Forelimb muscle (tissue), 1 donor: ENCODE measurements around the gene LYPD5. TPM values are rescaled to one million over a fixed set of nuclear protein-coding genes. Genes with fewer than 3 reads are reported as not detected.
"Not testable (repeated sequence)": the region's sequence is repeated elsewhere in the genome, so short reads cannot be mapped to it uniquely, and the experiment has no call there.

Experiments used
- DNase-seq: peaks from one replicate; pipeline ENCODE4 v3.0.0-alpha.2; 2013; ENCODE audit warnings: low read depth
- polyA plus RNA-seq: library from polyadenylated mRNA; unstranded; fragments of 120-200 nt; gene quantifications from one replicate; pipeline ENCODE4 v1.2.1, GENCODE V29; 2013; ENCODE audit not compliant: insufficient read length

The LYPD5 gene
- polyA plus RNA-seq, 1 donor, result 0.34 TPM

- not testable (repeated sequence) for DNase-seq
Measured at GRCh38 chr19:43806401-43806800, 4.2 kb upstream of the LYPD5 start.

- DNase-seq, result no peak
Measured at GRCh38 chr19:43804432-43804831, 2.2 kb upstream of the LYPD5 start.

- DNase-seq, result no peak
Measured at GRCh38 chr19:43799502-43800142, 2.6 kb downstream of the LYPD5 start.

- DNase-seq, result no peak
Measured at GRCh38 chr19:43798546-43799409, 3.5 kb downstream of the LYPD5 start.

- DNase-seq, result no peak
Measured at GRCh38 chr19:43798026-43798545, 4.2 kb downstream of the LYPD5 start.

- DNase-seq, result no peak
Measured at GRCh38 chr19:43797556-43797955, 4.7 kb downstream of the LYPD5 start.

GRCh38 chr19:43797118-43797517 is 5.1 kb downstream of the LYPD5 start:
- no peak for DNase-seq

- DNase-seq, result no peak
Measured at GRCh38 chr19:43790587-43790986, 11.7 kb downstream of the LYPD5 start.

- DNase-seq, result no peak
Measured at GRCh38 chr19:43789029-43789428, 13.2 kb downstream of the LYPD5 start.

- DNase-seq, result no peak
Measured at GRCh38 chr19:43786665-43787064, 15.6 kb downstream of the LYPD5 start.

GRCh38 chr19:43784981-43785808 is 17.1 kb downstream of the LYPD5 start:
- peak; percentile 32 for DNase-seq

GRCh38 chr19:43784241-43784980 is 17.8 kb downstream of the LYPD5 start:
- no peak for DNase-seq

GRCh38 chr19:43783636-43784035 is 18.6 kb downstream of the LYPD5 start:
- no peak for DNase-seq

GRCh38 chr19:43782689-43783231 is 19.5 kb downstream of the LYPD5 start:
- no peak for DNase-seq

- DNase-seq, result no peak
Measured at GRCh38 chr19:43782311-43782660, 20.0 kb downstream of the LYPD5 start.

GRCh38 chr19:43781630-43782310 is 20.5 kb downstream of the LYPD5 start:
- DNase-seq, result no peak

GRCh38 chr19:43780706-43781525 is 21.3 kb downstream of the LYPD5 start, which contains the start of gene KCNN4:
TSS of gene KCNN4 (minus strand) at chr19:43780973. CDS start at chr19:43780861, 112 bp downstream.
- no peak for DNase-seq

- no peak for DNase-seq
Measured at GRCh38 chr19:43779820-43780219, 22.4 kb downstream of the LYPD5 start.

GRCh38 chr19:43779147-43779819 is 23.0 kb downstream of the LYPD5 start:
- DNase-seq, result no peak
